WTC11 (cell line): ENCODE data around the gene MYLK.

Experiments used
- ATF3 ChIP-seq: sonication (generic); formaldehyde crosslinking; conservative IDR thresholded peaks from 2 replicates; pipeline ENCODE4 v1.8.1; 2022; ENCODE audit warnings: mild to moderate bottlenecking, missing genetic modification reagents
- PRDM15 ChIP-seq: sonication (generic); formaldehyde crosslinking; IDR thresholded peaks from 2 replicates; pipeline ENCODE4 v1.8.0; 2022; ENCODE audit warnings: missing genetic modification reagents
- ZBTB43 ChIP-seq: sonication (generic); formaldehyde crosslinking; IDR thresholded peaks from 2 replicates; pipeline ENCODE4 v1.8.1; 2023; ENCODE audit warnings: mild to moderate bottlenecking, missing genetic modification reagents

GRCh38 chr3:123657111-123657510 is 227.0 kb downstream of the MYLK start:
- TF ChIP-seq ZBTB43 (CRISPR knock-in tag) (no peak), PRDM15 (CRISPR knock-in tag) (no peak), ATF3 (CRISPR knock-in tag) (no peak)
